22Rv1 (cell line): ENCODE measurements around the gene TGM4.

Experiments
- H3K27ac ChIP-seq: fragments of 450-650 bp; 2 replicates; pipeline ENCODE4 v1.5.1; 2017
- CTCF ChIP-seq: fragments of 450-650 bp; IDR thresholded peaks from 2 replicates; pipeline ENCODE4 v1.5.1; 2017; ENCODE audit warnings: mild to moderate bottlenecking
- ZFX ChIP-seq: fragments of 450-650 bp; IDR thresholded peaks from 2 replicates; pipeline ENCODE4 v1.6.1; 2017; ENCODE audit warnings: antibody characterized with exemption, borderline replicate concordance

Gene TGM4

DNA sequence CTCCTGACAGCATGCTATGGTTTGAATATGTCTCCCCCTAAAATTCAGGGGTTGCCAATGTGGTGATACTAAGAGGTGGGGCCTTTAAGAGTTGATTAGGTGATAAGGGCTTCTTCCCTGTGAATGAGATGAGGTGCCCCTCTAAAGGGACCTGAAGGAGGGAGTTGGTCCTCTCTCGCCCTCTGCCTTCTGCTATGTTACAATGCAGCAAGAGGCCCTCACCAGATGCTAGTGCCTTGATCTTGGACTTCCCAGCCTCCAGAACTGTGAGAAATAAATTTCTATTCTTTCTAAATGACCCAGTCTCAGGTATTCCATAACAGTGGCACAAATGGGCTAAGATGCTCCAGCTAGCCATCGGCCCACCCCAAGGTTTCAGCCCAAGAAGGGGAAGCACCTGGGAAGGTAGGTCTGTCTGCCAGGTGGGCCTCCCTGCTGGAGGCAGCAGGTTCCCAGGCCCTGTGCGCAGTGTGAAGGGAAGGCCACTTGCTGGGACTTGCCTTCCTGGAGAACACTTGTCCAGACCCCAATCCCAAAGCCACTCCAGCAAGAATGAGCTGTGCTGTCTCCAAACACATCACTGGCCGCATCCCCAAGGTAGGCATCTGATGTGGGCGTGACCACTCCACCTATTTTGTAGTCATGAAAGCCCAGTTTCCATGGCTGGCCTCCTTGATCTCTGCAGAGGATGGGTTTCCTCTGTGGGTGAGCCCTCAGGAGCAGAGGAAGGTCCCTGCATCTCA, 9.0 kb downstream of the TGM4 start:
- TF ChIP-seq ZFX: no peak
- TF ChIP-seq CTCF: no peak

GRCh38 chr3:44883999-44884431, 9.6 kb downstream of the TGM4 start:
- H3K27ac ChIP-seq: no peak overlapping the region
- TF ChIP-seq CTCF: no peak
- no peak for TF ChIP-seq ZFX

More for the DNA sequence above, 9.0 kb downstream of the TGM4 start:
- no peak overlapping the region for H3K27ac ChIP-seq

- TF ChIP-seq ZFX (no peak), CTCF (no peak)
- no peak overlapping the region for H3K27ac ChIP-seq
These were observed 11.2 kb downstream of the TGM4 start for GRCh38 chr3:44885618-44886017.

DNA sequence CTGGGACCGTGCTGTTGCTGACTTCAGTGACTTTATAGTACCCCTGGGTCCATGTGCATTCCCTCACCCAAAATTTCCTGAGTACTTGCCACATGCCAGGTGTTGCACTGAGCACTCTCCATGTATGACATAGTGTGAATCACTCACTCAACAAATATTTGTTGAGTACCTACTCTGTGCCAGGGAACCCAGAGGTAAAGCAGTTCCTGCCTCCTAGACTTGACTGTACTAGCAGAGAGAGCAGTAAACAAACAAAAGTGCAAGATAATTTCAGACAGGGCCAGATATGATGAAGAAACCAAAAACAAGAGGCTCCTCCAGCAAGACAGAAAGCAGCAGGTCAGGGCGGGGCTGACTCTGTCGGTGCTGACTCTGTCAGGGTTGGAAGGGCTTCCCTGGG, 12.2 kb downstream of the TGM4 start:
- TF ChIP-seq CTCF (no peak), ZFX (no peak)
- no peak overlapping the region for H3K27ac ChIP-seq

DNA sequence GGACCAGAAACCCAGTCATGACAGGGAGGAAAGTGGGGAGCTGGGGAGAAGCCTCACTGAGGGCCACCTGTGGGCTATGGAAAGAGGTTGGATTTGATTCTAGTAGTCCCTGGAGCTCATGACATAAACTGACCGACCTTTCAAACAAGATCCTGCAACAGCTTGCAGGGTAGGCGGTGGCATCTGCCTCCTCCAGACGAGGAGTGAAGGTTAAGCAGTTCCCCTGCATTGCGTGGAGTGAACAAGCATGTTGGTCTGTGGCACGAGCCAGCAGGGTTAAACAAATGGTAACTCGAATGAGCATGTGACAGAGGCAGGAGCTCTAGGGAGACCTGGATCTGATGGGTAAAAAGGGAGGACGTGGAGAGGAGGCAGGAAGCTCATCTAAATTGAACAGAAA, 12.7 kb downstream of the TGM4 start:
- no peak overlapping the region for H3K27ac ChIP-seq
- TF ChIP-seq ZFX: no peak

- H3K27ac ChIP-seq: no peak overlapping the region
- no peak for TF ChIP-seq ZFX
- TF ChIP-seq CTCF: no peak
These were observed 15.8 kb downstream of the TGM4 start for GRCh38 chr3:44890258-44890657.

DNA sequence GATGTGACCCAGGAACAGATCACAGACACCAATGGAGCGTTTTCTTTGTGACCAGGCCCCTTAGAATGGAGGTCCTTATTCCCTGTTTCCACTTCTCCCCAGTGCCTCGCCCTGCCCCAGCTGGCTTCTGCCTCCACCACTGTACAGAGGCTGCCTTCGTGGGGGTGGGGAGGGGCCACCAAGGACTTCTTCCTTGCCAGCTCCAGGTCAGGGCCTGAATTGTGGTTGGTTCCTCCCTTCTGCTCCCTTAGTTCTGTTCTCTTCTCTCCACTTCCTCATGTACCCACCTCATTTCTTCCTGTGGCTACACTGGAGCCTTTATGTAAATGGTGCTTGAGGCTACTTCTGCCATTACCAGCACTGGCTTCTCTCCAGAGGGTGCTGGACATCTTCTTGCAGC, 16.4 kb downstream of the TGM4 start:
- TF ChIP-seq ZFX (no peak), CTCF (no peak)
- H3K27ac ChIP-seq: no peak overlapping the region

DNA sequence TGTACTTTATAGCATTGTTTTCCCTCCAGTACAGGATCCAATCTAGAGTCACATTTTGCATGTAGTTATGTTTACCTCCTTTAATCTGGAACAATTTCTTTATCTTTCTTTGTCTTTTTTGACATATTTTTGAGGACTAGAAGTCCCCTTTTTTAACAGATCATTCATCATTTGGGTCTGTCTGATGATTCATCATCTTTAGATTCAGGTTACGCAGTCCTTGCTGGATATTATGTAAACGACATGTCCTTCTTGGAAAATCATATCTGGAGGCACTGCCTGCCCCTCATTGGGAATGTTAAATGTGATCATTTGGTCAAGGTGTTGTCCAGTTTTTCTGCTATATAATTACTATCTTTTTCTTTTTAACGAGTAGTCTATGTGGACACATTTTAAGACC, 18.3 kb downstream of the TGM4 start:
- TF ChIP-seq ZFX: no peak
- no peak for TF ChIP-seq CTCF
- no peak overlapping the region for H3K27ac ChIP-seq
